Stimulated activated CD8-positive, alpha-beta memory T cell treated with anti-CD3 and anti-CD28 coated beads, Interleukin-2, amount 100 ng/mL, for 1 hour (primary cell): ENCODE data around the gene OR6Y1.

Source experiments
- DNase-seq, 2 donors: peaks; one replicate each; pipeline ENCODE4 v3.0.0-alpha.2; 2020; ENCODE audit warnings: low read depth in 2 of 2

Gene OR6Y1

DNA sequence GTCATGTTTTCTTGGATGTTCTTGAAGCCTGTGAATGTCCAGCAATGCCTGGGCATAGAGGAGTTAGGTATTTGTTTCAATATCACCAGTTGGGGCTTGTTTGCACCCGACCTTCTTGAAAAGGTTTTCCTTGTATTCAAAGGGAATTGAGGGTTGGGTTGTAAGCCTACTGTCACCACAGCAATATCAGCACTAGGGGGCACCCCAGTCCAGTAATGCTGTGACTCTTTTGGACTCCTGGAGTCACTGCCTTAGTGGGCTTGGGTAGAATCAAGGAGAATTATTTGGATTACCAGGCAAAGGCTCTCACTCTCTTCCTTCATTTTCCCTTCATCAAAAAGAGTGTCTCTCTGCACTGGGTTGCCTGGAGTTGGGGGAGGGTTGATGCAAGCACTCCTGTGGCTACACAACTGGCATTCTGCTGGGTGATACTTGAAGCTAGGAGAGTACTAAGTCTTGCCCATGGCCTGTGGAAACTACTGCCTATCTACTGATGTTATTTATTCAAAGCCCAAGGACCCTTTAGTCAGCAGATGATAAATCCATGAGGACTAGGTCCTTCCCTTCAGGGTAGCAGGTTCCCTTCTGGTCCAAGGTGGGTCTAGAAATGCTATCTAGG lies 47.7 kb downstream of the OR6Y1 start:
- peak in 1 of 2 donors; percentile 19 for DNase-seq

DNA sequence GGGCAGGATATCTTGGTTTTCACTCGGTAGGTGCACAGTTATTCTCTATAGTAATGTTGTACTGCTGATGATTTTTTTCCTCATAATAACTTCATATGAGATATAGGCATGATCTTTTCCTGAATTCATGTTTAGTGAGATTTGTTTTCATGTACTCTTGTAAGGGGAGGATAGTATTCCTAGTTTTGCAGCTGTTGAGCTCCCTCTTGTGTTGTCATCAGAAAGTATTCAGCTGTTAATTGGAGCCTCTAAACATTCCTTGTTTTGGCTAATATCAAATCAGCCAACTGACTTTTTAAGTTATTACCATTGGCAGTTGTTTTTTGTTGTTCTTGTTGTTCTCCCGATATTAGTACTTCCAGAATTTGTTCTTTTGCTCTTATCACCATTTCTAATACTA lies 57.8 kb downstream of the OR6Y1 start:
- DNase-seq: no peak

DNA sequence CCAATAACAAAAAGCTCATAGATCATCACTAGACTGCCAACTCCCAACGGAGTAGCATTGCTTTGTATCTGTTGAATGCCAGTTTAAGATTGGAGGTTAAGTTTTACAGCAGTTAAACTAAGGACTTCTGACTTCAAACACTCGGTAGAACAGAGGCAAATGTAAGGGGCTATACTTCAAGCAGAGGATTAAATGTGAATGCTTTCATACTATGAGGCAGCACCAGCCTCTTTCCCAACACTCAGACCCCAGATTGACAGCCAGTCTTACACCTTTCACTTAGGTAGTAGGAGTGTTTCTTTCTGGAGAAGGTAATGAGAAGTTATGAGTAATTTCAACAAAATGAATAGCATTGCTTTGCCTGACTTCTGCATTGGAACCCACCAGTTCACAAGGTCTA lies 59.4 kb downstream of the OR6Y1 start:
- DNase-seq: no peak
